Transverse colon (tissue), 4 donors: ENCODE data around the gene ABCC9.

ENCODE experiments used
- EP300 ChIP-seq: sonication (generic); formaldehyde crosslinking; IDR thresholded peaks from one replicate; pipeline ENCODE4 v1.6.1; 2017; ENCODE audit warnings: antibody characterized with exemption, low read depth
- POLR2A ChIP-seq: fragments of 450-650 bp; IDR thresholded peaks from one replicate; pipeline ENCODE4 v1.6.1; 2016; ENCODE audit warnings: antibody characterized with exemption, mild to moderate bottlenecking, moderate library complexity
- POLR2AphosphoS5 ChIP-seq, 3 donors: sonication (generic); formaldehyde crosslinking; IDR thresholded peaks; one replicate each; pipeline ENCODE4 v1.6.1; 2016; ENCODE audit warnings: antibody characterized with exemption in 3 of 3
- TF ChIP-seq, protein P1 (sequence below), 5 experiments: fragments of 200-600 bp in 3 of 5; fragments of 450-650 bp in 2 of 5; sonication (generic) in 3 of 5; IDR thresholded peaks; 1 replicate in 2 of 5; 2 replicates in 3 of 5; pipeline ENCODE4 v1.5.1; 2016 to 2017; ENCODE audit warnings: antibody characterized with exemption in 5 of 5, inconsistent platforms in 3 of 5, mild to moderate bottlenecking in 2 of 5, moderate library complexity in 1 of 5

DNA sequence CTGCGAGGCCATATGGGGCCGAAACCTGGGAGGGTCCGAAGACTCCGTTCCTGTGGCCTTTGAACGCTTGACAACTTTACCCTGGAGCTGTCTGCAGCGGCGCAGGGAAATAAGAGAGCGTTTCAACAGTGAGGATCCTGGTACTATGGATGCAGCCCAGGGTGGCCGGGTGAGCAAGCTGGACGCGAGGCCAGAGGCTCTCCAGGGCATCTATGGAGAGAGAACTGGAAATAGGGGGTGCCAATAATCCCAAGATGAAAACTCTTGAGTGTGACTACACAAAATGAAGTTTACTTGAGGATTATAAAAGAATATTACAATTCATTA is 1.1 kb upstream of the ABCC9 start:
- TF ChIP-seq, protein P1, sequence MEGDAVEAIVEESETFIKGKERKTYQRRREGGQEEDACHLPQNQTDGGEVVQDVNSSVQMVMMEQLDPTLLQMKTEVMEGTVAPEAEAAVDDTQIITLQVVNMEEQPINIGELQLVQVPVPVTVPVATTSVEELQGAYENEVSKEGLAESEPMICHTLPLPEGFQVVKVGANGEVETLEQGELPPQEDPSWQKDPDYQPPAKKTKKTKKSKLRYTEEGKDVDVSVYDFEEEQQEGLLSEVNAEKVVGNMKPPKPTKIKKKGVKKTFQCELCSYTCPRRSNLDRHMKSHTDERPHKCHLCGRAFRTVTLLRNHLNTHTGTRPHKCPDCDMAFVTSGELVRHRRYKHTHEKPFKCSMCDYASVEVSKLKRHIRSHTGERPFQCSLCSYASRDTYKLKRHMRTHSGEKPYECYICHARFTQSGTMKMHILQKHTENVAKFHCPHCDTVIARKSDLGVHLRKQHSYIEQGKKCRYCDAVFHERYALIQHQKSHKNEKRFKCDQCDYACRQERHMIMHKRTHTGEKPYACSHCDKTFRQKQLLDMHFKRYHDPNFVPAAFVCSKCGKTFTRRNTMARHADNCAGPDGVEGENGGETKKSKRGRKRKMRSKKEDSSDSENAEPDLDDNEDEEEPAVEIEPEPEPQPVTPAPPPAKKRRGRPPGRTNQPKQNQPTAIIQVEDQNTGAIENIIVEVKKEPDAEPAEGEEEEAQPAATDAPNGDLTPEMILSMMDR (IDR thresholded peaks at IDR 0.05): no peak
- TF ChIP-seq POLR2AphosphoS5 (IDR thresholded peaks at IDR 0.05) (no peak), EP300 (no peak), POLR2A (no peak)
